Mucosa of descending colon (tissue), 3 donors: Measurements from ENCODE around the gene NOTCH4. TPM values are rescaled to one million over a fixed set of nuclear protein-coding genes. Genes with fewer than 3 reads are reported as not detected.
A peak's percentile ranks its signal among the peaks of the same experiment; 100 is the strongest.
"Not testable (repeated sequence)": the region's sequence is repeated elsewhere in the genome, so short reads cannot be mapped to it uniquely, and the experiment has no call there.

Experiments
- ATAC-seq: fragments of 200-7000 bp; cut with Tn5 transposase; one replicate; pipeline ENCODE4 v1.9.1; 2020; ENCODE audit warnings: mild to moderate bottlenecking, moderate library complexity
- DNase-seq, 3 donors: peaks; one replicate each; pipeline ENCODE4 v3.0.0-alpha.2; 2020
- H3K36me3 ChIP-seq: fragments of 200-600 bp; one replicate; pipeline ENCODE4 v1.8.0; 2021; ENCODE audit warnings: low read depth, mild to moderate bottlenecking
- H3K4me1 ChIP-seq: fragments of 200-600 bp; one replicate; pipeline ENCODE4 v1.8.0; 2021; ENCODE audit warnings: low read depth, mild to moderate bottlenecking
- H3K4me3 ChIP-seq: fragments of 200-600 bp; one replicate; pipeline ENCODE4 v1.8.0; 2021; ENCODE audit warnings: mild to moderate bottlenecking
- H3K9me3 ChIP-seq: fragments of 200-600 bp; one replicate; pipeline ENCODE4 v1.8.0; 2021; ENCODE audit warnings: mild to moderate bottlenecking
- CTCF ChIP-seq: fragments of 200-600 bp; IDR thresholded peaks from one replicate; pipeline ENCODE4 v1.8.0; 2022; ENCODE audit warnings: antibody characterized with exemption, mild to moderate bottlenecking
- intact Hi-C, 2 donors: fragments of 100-400 bp; cut with DNase I in 1 of 2; cut with micrococcal nuclease in 1 of 2; formaldehyde crosslinking; loops; one replicate each; pipeline versions ENCODE4 v1.11.0 to v1.11.1; 2022; cut with DNase I, micrococcal nuclease
- total RNA-seq, 3 donors: library from RNA; stranded (reverse); fragmentation: NEBNext Ultra II Directional in 2 of 3; extraction: Animal tissue kit (Norgen Biotek cat#: 25700) in 2 of 3; gene quantifications; one replicate each; pipeline versions ENCODE4 v1.2.1 to v1.2.4, GENCODE V29; 2021 to 2023
- donor health status: DM: no; HTN: no; CAD: no; lungs with moderate emphysema.
- donor health status: DM: no; HTN: no; CAD: no.
- donor health status: DM: no; HTN: yes; CAD: no.

NOTCH4 gene
- total RNA-seq, 3 donors from 2014 or later = 1.5 to 10.5 (median 4.0) TPM

- Histone ChIP-seq H3K4me1 (peaks cover 20% of the 10 kb centered on the region), H3K9me3 (no peaks in the 10 kb centered on the region), H3K4me3 (peak overlapping the region; percentile 29), H3K36me3 (peaks cover 5% of the 10 kb centered on the region)
- DNase-seq (peak; percentile 100), ATAC-seq (peak; percentile 90)
- peak; percentile 63 for TF ChIP-seq CTCF
- intact Hi-C loops = no loop called here
Observed at GRCh38 chr6:32195652-32195901, 28.3 kb downstream of the NOTCH4 start.

GRCh38 chr6:32194825-32195651 lies 28.8 kb downstream of the NOTCH4 start:
- DNase-seq (peak in 2 of 3 donors; percentile 48 to 73), ATAC-seq (peak; percentile 8)
- TF ChIP-seq CTCF = no peak
- intact Hi-C loops = no loop called here
- Histone ChIP-seq H3K4me3 (peak overlapping the region; percentile 29), H3K36me3 (peaks cover 5% of the 10 kb centered on the region), H3K4me1 (peaks cover 23% of the 10 kb centered on the region), H3K9me3 (no peaks in the 10 kb centered on the region)

- Histone ChIP-seq H3K4me1 (peaks cover 23% of the 10 kb centered on the region), H3K36me3 (peaks cover 5% of the 10 kb centered on the region), H3K9me3 (no peaks in the 10 kb centered on the region), H3K4me3 (no peak overlapping the region)
- no peak for DNase-seq
- no peak for ATAC-seq
- TF ChIP-seq CTCF = no peak
- intact Hi-C loops = no loop called here
Observed at GRCh38 chr6:32194388-32194787, 29.5 kb downstream of the NOTCH4 start.

- H3K4me3 ChIP-seq, DNase-seq, H3K9me3 ChIP-seq, H3K36me3 ChIP-seq, ATAC-seq, intact Hi-C loops: not testable (repeated sequence)
- H3K4me1 ChIP-seq = peaks cover 28% of the 10 kb centered on the region
Observed at GRCh38 chr6:32193096-32193495, 30.8 kb downstream of the NOTCH4 start.

GRCh38 chr6:32192608-32193039 lies 31.2 kb downstream of the NOTCH4 start, which contains the start of gene GPSM3:
GPSM3 (minus strand) TSS chr6:32192643; CDS start chr6:32192513, 130 bp downstream.
- intact Hi-C loops = no loop called here
- ATAC-seq = no peak
- no peak within 1 kb of the TSS for H3K4me3 ChIP-seq
- TF ChIP-seq CTCF = no peak
- no peaks in the 10 kb centered on the region for H3K9me3 ChIP-seq
- peaks cover 5% of the 10 kb centered on the region for H3K36me3 ChIP-seq
- H3K4me1 ChIP-seq = peaks cover 32% of the 10 kb centered on the region
- peak; percentile 78 to 91 (median 82) for DNase-seq

GRCh38 chr6:32191696-32192607 lies 31.9 kb downstream of the NOTCH4 start:
- TF ChIP-seq CTCF = no peak
- Histone ChIP-seq H3K9me3 (no peaks in the 10 kb centered on the region), H3K4me3 (no peak overlapping the region), H3K4me1 (peaks cover 31% of the 10 kb centered on the region), H3K36me3 (peaks cover 5% of the 10 kb centered on the region)
- peak in 2 of 3 donors; percentile 54 to 71 for DNase-seq
- intact Hi-C loops = no loop called here
- no peak for ATAC-seq
